ENCODE data around the gene RAB11FIP4.

DNA sequence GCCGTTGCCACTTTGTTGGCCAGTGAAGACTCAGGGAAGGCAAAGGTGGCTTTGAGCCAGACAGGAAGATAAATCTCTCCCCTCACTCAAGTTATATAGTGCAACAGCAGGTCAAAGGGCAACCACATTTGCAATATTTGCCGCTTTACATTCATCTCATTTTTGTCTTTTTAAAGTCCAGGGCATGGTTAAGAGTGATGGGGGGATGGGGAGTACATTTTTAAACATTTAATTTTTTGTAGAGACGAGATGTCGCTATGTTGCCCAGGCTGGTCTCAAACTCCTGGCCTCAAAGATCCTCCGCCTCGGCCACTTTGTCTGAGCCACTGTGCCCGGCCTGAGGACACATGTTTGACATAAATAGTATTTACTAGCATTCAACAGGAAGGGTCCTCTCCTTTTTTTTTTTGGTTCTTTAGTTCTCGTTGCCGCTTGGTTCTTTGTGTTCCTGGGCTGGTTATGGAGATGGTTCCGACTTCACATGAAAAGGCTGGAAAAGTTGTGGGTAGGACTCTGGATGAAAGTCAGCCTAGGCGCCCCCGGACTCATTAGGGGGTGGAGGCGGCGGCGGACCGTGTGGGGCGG, 95.7 kb downstream of the RAB11FIP4 start:
- TF ChIP-seq, protein P1, sequence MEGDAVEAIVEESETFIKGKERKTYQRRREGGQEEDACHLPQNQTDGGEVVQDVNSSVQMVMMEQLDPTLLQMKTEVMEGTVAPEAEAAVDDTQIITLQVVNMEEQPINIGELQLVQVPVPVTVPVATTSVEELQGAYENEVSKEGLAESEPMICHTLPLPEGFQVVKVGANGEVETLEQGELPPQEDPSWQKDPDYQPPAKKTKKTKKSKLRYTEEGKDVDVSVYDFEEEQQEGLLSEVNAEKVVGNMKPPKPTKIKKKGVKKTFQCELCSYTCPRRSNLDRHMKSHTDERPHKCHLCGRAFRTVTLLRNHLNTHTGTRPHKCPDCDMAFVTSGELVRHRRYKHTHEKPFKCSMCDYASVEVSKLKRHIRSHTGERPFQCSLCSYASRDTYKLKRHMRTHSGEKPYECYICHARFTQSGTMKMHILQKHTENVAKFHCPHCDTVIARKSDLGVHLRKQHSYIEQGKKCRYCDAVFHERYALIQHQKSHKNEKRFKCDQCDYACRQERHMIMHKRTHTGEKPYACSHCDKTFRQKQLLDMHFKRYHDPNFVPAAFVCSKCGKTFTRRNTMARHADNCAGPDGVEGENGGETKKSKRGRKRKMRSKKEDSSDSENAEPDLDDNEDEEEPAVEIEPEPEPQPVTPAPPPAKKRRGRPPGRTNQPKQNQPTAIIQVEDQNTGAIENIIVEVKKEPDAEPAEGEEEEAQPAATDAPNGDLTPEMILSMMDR (IDR thresholded peaks at IDR 0.05) = no peak
- no peak for TF ChIP-seq POLR2A (IDR thresholded peaks at IDR 0.05)
